Occipital lobe (tissue), 2 donors: ENCODE results near the gene C10orf95. TPM values are rescaled to one million over a fixed set of nuclear protein-coding genes. Genes with fewer than 3 reads are reported as not detected.

Experiments used
- DNase-seq: peaks from one replicate; lab custom pipeline; 2025; lab: John Stamatoyannopoulos, UW
- total RNA-seq: library from RNA; depleted of rRNA; stranded (reverse); fragments of >200 nt; gene quantifications from one replicate; pipeline ENCODE4 v1.2.3, GENCODE V29; 2014

The C10orf95 gene
- total RNA-seq, 1 donor from 2014 or later: not detected

DNA sequence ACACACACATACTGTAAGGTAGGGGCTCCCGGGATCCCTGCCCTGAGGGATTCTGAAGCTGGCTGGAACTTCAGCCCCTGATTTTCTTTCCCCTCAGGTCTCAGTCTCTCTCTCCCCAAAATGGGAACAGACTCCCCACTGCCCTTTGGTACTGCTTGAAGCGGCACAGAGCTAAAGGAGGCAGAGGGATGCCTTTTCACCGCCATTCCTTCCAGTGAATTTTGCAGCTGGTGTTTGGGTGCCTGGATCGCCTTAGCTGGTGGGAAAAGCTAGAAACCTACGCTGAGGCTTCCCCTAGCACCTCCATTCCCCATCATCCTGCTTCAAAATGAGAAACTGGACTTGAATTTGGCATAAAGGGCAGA is 16.2 kb downstream of the C10orf95 start:
- DNase-seq: no peak

DNA sequence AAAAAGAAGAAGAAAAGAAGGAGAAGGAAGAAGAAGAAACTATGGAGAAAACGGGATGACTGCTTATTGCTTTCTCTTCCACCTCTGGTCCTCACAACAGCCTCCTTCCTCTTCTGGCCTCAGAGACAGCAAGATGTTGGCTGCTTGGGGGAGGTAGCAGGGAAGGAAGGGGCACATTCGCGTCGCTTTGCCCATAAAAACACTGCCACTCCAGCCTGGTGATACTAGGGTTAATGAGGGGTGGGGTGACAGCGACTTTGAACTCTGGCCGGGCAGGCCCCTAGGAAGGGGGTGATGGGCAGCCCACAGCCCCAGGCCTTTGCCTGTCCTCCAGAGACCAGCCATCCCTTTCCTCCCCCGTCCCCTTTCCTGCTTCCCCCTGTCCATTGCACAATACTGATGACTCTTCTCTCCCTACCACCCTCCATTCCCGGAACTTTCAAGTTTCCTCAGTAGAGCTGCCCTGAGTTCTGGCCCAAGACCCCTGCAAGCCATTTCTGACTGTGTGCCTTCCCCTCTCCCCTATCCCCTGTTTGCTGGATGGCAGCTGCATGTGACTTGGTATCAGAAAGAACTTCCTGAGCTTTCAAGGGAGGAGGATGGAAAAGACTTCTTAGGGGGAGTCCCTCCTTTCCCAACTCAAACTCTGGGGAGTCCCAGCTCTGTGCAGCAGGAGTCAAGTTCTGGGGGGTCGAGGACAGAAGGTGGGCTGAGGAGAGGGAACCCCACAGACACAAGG is 16.8 kb downstream of the C10orf95 start:
- no peak for DNase-seq

DNA sequence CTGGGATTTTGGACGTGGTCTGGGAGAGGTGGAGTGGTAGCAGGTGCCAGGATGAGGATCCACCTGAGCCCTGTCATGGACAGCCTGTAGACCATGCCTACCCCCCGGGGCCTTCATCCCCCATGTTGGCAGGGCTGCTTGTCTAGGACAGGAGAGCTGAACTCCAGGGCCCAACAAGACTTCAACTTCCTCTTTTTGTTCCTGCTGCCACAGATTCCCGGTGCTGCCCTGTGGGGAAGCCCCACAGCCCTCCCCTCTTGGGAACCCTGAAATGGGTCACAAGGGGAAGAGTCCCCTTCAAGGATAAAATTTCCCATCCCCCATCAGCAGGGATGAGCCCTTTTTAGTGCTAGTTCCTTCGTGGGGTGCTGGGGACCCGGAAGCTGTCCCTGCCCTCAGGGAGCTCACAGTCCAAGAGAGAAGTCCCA is 17.7 kb downstream of the C10orf95 start:
- no peak for DNase-seq

DNA sequence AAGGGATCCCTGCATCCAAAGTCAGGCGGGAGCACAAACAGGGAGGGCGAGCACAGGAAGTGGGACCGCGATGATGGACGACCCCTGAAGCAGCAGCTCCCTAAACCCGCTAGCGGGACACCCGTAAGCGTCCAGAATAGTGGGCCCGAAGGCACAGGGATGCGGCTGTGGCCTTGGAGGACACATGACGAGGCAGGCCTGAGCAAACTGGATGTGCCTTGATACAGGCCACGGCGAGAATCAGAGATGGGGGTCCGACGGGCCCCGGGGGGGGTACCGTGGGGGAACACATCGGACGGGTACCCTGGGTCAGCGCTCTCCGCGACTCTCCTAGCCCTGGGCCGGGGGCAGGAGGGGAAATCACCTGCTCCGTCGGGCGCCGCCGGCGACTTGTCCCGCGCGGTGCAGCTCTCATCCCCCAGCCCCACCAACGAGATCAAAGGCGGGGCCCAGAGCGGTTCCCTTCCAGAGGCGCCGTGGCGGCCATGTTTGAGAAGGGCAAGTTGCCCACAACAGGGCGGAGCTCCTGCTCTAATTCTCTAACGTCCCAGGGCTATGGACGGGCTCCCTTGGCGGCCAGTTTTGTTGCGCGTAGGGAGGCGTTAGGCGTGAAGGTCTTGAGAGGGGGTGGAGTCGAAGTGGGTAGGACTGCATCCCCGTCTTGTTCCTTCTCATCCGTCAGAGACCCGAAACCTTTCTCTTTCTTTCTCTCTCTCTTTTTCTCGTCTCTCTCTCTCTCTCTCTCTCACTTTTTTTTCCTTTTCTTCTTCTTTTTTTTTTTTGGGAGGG is 19.0 kb downstream of the C10orf95 start, which contains the start of gene CUEDC2:
Gene CUEDC2 (minus strand): TSS at position 413 of the 789 bp plus-strand sequence. CDS start 7,386 bp downstream, outside the sequence.
- peak; percentile 96 for DNase-seq

DNA sequence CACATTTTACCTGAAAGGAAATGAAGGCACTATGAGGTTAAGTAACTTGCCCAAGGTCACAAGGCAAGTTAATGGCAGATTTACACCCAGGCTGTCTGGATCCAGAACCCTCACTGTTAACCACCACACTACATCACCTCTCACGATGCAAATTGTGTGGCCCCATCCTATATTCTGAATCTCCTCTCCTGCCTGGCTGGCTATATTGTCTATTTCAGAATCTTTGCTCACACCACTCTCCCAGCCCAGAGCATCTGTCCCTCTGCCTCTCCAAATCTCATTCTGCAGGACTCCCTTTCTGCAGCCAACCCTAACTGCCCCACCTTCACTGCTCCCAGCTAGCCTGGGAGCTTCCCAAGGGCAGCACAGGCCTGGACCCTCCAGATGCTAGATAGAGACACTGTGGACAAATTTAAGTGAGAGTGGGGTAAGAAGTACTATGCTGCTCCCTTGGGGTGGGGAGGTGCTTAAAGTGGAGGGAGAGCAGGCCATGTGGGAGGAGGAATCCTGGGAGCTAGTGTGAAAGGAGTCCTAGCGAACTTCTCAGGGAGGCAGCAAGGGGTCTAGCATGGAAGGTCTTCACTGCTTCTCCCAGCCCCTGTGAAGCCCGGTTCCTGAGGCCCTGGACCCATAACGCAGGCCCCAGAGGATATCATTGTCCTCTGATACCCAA is 19.8 kb downstream of the C10orf95 start:
- DNase-seq: no peak

DNA sequence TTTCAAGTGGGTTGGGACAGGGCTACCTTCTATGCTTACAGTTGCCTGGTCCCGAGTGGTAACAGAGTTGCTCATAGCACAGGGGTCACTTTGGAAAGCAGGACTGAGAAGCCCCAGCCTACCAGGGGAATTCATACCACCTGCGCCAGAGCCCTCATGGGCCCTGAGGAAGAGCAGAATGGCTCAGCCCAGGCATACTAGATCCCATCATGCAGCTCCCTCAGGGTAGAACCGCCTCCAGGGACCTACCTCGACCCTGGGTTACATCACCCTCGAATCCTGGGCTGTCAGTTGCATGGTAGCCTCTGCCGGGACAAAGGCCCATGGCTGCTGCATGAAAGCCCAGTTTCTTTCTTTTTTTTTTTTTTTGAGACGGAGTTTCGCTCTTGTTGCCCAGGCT is 21.9 kb downstream of the C10orf95 start:
- no peak for DNase-seq

DNA sequence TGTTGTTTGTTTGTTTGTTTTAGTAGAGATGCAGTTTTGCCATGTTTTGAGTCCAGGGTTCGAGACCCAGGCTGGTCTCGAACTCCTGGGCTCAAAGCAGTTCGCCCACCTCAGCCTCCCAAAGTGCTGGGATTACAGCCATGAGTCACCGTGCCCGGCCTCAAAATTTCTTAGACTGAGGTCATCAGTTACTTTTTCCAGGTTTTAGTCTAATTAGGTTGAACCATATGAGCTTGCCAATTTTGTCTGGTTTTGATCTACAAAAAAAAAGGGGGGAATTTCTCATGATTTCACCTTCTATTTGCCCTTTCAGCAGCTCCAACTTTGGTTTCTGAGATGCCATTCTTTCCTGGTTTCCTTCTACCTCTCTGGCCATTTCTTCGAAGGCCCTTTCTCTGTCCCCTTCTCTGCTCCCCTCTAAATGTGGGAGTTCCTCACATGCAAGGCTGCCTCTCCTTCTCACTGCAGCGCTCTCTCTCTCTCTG is 24.5 kb downstream of the C10orf95 start:
- no peak for DNase-seq

DNA sequence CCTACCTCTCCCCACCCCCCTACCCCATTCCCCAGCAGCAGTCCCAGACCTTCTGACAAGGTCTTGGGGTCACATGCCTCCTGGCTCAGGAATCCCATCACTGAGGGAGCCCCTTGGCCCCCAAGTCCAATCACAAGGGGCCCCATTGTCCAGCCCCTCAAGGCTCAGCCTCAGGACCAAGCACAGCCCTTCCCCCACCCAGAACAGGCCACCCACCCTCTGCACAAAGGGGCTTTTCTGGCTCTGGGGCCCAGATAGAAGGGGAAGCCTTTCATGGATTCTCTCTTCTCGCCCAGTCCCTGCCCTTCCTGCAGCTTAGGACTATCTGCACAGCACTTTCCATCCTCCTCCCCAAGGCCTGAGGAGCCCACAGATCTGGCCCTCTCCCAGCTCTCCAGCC is 25.9 kb downstream of the C10orf95 start:
- no peak for DNase-seq

DNA sequence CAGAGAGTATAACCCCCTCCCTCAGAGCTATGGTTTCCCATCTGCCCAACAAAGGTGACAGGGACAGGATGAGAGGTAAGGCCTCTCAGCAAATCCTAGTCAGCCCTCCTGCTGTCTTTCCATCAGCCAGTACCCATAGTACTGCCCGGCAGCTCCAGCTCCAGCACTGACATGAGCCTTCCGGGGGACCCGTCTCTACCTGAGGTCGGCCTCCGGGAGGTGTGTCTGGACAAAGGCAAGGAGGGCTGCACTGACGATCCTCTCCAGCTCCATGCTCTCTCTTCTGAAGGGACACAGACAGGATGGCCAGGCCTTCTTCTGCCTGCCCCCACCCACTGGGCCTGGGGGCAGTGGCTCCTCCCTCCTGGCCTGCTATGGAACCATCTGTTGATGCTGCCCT is 26.4 kb downstream of the C10orf95 start:
- no peak for DNase-seq

DNA sequence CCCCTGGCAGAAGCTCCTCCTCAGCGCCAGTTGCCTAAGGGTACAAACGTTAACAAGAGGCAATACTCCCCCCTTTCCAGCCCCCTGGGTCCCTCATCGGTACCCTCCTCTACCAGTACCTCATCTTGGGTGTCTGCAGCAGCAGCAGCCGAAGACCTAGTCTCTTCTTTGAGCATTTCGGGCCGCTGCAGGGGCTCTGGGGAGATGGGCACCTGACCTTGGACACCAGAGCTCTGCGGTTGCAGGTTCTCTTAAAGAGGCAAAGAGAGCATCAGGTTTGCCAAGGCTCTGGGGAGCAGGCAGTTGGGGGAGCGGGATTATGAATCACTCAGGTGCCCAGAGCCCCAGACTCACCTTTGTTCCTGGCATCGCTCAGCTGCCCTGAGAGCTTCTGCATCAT is 27.2 kb downstream of the C10orf95 start:
- no peak for DNase-seq

DNA sequence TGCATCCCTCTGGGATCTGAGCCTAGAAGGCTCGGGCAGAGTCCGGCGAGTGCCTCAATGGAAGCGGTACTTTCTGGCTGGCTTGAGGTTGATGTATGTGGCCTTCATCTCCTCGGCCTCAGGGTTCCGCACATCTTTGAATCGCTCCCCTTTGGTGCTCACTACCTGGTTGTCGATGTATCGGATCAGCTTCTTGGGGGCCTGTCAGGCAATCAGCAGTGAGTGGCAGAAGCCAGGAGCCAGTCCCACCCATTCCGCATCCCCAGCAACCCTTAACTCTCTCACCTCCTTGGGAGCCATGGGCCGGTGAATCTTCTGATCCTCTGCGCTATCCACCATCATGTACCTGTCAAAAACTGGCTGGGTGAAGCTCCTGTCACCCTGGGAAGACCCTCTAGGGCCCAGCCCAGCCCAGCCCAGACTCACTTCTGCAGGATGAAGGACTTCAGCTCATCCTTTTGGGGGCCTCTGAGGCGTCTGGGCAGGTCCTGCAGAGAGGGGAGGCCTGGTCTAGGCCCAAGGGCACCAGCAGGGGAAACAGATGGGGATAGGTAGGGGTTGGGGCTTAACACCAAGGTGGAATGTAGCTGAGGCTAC is 27.9 kb downstream of the C10orf95 start:
- no peak for DNase-seq

DNA sequence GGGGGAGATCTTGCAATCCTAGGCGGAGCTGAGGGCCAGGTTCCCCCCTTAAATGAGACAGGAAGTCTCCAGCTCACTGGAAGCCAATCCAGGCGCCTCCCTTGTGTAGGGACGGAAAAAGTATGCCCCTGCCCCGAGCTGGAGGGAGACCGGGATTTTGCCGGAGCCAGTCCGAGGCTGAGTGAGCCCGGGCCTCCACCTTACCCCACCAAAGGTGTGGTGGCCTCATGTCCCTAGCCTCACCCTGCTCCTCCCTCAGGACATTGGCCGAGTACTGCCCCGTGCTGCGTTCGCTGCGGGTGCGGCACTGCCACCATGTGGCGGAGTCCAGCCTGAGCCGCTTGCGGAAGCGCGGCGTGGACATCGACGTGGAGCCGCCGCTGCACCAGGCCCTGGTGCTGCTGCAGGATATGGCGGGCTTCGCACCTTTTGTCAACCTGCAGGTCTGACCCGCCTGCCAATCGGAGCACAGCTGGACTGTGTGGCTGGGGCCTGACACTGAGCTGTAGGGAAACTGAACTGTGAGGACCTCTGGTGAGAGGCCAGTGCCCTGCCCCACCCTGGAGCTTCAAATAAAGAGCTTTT is 28.7 kb downstream of the C10orf95 start:
- peak; percentile 34 for DNase-seq

DNA sequence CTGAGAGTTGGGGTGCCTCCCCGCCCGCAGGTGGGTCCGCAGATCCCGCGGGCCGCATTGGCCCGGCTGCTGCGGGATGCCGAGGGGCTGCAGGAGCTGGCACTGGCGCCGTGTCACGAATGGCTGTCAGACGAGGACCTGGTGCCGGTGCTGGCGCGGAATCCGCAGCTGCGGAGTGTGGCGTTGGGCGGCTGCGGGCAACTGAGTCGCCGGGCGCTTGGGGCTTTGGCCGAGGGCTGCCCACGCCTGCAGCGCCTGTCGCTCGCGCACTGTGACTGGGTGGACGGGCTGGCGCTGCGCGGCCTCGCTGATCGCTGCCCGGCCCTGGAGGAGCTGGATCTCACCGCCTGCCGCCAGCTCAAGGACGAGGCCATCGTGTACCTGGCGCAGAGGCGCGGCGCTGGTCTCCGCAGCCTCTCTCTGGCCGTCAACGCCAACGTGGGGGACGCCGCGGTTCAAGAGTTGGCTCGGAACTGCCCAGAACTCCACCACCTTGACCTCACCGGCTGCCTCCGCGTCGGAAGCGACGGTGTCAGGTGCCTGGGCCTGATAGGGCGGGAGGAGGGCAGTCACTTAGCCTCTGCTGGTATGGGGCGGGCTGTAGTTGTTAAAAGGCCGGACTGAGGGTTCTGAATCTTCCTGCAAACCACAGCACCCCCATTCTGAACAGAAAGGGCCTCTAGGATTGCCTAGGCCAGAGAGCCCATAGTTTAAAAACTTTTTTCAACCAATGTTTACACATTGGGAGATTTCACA is 29.4 kb downstream of the C10orf95 start:
- DNase-seq: no peak

DNA sequence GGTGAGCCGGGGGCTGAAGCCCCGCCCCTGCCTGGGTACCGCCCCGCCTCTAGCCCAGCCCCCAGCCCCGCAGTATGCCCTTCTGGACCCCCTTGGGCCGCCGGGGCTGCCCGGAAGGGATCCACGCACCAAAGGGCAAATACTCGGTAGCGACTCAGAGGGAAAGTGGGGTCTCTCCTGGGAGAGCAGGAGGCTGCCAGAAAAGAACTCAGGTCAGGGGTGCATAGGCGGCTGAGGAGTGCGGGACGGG is 29.9 kb downstream of the C10orf95 start:
- no peak for DNase-seq

DNA sequence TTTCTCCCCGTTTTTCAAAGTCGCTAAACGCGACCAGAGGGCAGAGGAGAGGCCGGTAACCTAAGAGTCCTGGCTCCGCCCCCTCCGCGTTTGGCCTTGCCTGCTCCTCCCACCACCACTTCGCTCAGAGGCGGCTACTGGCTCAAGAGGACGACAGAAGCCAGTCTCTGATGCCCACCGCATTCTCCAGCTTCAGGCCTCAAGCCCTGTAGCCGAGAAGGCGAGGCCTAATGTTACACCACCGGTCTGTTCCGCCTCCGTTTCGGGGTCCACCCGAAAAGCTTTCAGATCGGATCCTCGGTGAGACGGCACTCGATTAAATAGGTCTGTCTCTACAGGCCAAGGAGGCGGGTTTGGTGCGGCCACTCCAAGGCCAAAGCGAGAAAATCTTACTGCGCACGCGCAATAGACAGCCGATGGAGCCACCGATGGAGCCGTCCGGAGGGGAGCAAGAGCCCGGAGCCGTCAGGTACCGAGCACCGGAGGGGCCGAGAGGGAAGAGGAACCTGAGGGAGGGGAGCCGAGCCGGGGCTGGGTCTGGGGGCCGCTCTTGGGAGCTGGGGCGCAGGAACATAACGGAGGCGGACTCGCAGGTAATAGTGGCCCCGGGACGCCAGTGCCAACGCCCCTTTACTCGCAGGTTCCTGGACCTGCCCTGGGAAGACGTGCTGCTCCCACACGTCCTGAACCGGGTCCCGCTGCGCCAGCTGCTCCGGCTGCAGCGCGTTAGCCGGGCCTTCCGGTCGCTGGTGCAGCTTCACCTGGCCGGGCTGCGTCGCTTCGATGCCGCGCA is 30.4 kb downstream of the C10orf95 start, which contains the start of gene FBXL15:
Gene FBXL15 (plus strand): TSS at position 123 of the 793 bp plus-strand sequence. CDS start 294 bp downstream, at position 417.
- DNase-seq: peak; percentile 95

DNA sequence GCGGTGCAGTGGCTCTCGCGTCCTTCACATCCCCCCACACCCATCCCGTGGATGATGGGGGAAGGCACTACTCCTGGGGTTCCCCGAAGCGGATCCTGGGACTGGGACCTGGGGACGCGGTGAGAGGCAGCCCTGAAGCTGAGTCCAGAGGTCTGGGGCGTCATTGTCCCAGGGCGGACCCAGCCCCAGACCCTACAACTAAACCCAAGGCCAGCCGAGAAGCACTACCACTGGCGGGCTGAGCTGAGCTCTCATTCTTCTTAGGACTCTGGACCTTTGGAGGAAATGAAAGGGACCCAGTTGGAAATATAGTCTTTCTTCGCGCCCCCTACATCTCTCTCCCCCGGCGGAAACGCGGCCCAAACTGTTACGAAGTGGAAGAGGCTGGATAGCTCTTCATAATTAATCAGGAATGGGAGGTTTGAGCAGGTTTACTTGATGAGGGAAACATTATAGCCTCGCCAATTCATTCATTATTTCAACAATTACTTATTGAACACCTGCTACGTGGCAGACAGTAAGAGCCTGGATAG is 31.1 kb downstream of the C10orf95 start:
- no peak for DNase-seq

DNA sequence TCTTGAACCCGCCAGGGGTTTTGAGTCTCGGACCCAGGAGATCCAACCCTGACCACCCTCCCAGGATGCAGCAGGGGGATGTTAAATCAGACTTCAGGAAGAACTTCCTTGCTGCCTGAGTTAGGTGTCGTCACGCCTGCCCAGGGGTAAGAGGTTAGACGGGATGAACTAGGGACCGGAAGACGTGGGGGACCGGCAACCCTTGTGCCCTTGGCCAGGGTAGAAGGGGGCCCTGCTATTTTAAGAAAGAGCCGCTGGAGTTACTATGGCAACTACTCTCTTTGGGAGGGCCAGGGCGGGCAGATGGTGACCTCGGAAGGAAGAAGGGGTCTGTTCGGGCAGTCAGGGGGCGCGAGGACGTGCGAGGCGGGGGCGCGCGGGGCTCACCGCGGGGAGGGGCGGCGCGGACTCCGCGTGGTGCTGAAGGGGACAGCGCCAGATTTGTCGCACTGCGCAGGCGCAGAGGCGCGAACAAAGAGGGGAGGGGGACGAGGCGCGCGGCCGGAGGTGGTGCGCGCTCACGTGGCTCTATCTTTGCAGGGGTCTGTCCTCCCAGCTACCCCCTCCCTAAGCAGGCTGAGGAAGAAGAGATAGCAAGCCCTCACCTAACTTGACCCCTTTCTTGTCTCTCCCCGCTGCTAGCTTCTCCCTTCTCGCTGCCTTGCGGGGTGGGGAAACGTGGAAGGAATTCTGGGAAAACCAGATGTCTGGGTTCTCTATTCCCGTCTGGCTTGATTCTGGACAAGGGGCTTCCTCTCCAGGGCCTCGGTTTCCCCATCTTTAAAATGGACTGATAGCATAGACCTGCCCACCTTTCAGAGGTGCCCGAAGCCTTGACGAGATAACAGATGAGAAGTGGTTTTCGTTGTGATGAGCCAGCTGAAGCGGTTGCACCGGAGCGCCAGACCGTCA is 31.8 kb downstream of the C10orf95 start:
- DNase-seq: peak; percentile 50

DNA sequence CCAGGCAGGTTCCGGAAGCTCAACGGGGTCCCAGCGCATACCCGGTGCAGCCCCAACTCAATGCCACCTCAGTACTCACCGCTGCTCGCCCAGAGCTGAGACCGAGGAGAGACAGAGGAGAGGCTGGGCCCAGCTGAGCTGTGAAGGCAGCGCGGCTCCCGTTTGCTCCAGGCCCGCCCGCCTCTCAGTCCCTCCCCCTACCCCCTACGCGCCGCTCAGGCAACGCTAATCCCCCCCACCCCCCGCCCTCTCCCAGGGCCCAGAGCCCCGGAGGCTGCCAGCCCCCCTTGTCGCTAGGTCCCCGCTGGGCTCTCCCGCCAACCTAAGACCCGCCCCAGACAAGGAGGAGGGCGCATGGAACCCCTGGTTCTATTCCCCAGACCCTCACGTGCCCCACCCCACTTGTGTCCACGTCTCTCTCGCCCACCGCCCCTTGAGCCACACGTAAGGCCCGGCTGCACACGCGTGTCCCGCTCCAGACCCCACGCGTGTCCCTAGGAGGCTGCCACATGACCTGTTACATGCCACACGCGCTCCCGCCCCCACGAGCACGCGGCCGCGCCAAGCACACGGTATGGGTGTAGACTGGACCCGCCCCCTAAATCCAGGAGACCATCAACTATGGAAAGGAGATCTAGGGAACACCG is 32.6 kb downstream of the C10orf95 start, which contains the start of gene PSD:
Gene PSD (minus strand): TSS at position 164 of the 647 bp plus-strand sequence. CDS start 1,747 bp downstream, outside the sequence.
- DNase-seq: peak; percentile 49
